Measurements from ENCODE around the gene CCNQ.

GRCh38 chrX:153546386-153546785 lies 52.6 kb downstream of the CCNQ start:
- TF ChIP-seq, protein P1, sequence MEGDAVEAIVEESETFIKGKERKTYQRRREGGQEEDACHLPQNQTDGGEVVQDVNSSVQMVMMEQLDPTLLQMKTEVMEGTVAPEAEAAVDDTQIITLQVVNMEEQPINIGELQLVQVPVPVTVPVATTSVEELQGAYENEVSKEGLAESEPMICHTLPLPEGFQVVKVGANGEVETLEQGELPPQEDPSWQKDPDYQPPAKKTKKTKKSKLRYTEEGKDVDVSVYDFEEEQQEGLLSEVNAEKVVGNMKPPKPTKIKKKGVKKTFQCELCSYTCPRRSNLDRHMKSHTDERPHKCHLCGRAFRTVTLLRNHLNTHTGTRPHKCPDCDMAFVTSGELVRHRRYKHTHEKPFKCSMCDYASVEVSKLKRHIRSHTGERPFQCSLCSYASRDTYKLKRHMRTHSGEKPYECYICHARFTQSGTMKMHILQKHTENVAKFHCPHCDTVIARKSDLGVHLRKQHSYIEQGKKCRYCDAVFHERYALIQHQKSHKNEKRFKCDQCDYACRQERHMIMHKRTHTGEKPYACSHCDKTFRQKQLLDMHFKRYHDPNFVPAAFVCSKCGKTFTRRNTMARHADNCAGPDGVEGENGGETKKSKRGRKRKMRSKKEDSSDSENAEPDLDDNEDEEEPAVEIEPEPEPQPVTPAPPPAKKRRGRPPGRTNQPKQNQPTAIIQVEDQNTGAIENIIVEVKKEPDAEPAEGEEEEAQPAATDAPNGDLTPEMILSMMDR (optimal IDR thresholded peaks at IDR 0.05 in 1 of 3, IDR thresholded peaks at IDR 0.05 in 1 of 3, conservative IDR thresholded peaks at IDR 0.05 in 1 of 3; ENCODE audit: extremely low read depth in 1 of 3, insufficient read depth in 2 of 3, low read length in 3 of 3) = no peak
- TF ChIP-seq EZH2 (IDR thresholded peaks at IDR 0.05; ENCODE audit: low read length) = no peak
